GM19324 (cell line): Measurements from ENCODE around the gene MAGI2.
"Not testable (repeated sequence)": the region's sequence is repeated elsewhere in the genome, so short reads cannot be mapped to it uniquely, and the experiment has no call there.

Source experiments
- ATAC-seq: cut with Tn5 transposase; IDR thresholded peaks from one replicate; pipeline ENCODE4 v1.9.1; 2021; ENCODE audit warnings: mild to moderate bottlenecking, moderate library complexity; ENCODE audit not compliant: unreplicated experiment, low FRiP score

MAGI2 gene

DNA sequence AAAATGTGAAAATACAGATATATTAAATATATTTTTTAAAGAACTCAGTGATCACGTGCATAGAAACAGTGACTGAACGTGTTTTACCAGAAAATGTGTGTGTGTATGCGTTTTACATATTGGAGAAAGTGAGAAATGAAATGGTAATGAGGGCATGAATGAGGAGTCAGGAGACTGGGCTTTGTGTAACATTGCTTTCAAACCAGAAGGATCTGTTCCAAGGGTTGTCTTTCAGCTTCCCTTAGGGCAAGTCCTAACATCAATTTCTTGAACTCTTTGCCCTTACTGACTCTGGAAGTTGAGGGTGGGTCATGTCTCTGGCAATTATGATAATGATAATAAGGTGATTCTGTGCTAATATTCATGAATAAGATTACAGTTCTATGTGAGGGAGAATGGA, 1097.6 kb downstream of the MAGI2 start:
- no peak for ATAC-seq

DNA sequence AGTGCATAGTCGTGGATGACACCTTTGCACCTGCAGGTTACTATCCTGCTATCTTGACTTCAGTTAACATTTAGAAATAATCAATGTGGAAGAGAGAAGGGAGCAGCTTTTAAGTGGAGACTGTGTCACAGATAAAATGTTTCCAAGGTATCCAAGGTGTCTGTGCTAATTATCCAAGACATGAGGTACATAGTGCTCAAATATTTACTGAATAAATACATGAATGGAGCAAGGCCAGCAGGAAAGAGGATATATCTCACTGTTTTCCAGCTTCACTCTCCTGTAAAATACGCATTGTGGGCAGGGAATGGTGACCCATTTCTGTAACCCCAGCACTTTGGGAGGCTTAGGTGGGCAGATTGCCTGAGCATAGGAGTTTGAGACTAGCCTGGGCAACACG, 1102.5 kb downstream of the MAGI2 start:
- ATAC-seq: no peak

DNA sequence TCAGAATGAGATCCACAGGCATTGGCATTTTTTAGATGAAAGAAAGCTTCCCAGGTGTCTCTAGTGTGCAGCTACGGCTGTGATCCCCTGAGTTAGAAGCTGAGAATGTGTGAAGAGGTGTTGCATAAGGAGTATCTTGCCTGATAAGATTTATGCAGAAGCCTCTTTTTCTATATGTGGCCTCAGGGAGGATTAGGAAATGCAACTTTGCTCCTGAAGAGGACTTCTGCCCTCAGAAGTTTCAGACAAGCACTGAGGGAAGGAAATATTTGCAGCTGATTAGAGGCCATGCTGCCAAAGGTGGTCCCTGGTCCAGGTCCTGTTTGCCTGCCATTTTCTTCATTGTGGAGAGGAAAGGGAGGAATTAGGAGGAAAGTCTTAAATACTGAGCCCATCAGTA, 1103.1 kb downstream of the MAGI2 start:
- no peak for ATAC-seq

DNA sequence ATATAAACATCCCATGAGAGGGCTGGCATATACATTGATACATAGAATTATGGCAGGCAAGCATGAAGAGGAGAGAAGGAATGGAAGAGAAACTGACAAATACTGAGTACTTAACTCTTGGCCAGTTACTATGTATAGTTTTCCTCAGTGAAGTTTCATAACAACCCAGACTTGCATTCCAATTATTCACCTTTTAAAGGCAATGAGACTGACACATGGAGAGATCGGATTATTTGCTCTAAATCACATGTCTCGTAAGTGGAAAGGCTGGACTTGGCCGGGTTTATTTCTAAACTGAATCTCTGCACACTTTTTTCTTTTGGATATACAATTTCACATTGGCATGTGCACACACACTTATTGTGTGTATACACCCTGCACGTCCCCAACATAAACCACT, 1106.6 kb downstream of the MAGI2 start:
- no peak for ATAC-seq

DNA sequence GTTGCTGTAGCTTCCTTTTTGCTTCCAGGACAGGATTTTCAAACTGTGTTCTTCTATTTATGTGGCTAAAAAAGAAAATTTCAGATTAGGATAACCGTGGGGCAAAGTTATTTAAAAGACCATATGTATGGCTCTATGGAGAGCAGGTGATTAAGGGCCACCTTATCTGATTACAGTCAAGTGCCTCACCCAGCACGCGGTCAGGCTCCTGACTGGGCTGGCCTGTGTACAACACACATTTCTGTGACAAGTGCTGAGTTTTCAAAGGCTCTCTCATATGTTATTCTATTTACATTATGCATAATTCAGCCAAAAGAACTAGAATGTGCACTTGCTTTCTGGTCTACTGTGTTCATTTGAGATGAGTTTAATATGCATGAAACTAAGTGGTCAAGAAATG, 1107.5 kb downstream of the MAGI2 start:
- no peak for ATAC-seq

DNA sequence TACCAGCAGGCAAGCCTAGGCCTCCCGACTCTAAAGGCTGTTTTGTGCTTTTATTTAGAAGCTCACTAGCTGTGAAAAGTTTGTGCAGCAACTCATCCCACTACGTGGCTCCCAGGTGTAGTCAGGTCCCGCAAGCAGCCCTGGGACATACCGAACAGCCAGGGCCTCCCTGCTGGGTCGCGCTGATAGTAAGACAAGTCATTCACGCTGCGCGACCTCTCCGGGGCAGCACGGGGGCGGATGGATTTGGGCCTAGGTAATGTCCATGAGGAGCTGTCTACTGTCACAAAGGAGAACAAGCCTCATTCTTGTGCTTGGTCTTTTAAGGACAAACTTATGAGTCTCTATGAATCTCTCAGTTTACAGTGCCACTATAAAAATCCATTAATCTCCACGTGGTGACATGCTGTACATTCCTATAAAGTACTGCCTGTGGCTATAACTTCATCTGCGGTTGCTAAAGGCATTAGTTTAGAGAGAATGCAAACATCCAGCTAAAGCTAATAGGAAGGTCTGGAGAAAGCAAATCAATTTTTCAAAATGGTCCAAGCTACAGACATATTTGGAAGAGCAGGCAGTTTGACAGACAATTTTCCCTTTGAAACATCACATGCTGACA, 1108.1 kb downstream of the MAGI2 start:
- no peak for ATAC-seq

DNA sequence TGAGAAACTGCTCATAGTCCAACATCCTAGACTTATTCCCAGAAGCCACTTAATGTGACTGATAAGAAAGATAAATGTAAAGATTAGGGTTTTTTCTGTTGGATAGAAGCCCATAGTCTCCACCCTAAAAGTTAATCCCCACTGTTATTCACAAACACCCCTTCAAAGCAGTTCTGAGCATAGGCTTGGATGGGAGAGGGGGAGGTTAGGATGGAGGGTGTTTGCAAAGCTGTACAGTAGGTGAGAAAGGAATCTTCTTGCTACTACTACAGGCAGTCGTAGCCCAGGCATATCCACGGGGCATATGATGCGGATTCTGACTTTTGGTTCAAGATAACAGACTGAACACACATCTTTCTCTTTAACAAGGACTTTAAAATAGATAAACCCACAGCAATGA, 1119.0 kb downstream of the MAGI2 start:
- no peak for ATAC-seq

DNA sequence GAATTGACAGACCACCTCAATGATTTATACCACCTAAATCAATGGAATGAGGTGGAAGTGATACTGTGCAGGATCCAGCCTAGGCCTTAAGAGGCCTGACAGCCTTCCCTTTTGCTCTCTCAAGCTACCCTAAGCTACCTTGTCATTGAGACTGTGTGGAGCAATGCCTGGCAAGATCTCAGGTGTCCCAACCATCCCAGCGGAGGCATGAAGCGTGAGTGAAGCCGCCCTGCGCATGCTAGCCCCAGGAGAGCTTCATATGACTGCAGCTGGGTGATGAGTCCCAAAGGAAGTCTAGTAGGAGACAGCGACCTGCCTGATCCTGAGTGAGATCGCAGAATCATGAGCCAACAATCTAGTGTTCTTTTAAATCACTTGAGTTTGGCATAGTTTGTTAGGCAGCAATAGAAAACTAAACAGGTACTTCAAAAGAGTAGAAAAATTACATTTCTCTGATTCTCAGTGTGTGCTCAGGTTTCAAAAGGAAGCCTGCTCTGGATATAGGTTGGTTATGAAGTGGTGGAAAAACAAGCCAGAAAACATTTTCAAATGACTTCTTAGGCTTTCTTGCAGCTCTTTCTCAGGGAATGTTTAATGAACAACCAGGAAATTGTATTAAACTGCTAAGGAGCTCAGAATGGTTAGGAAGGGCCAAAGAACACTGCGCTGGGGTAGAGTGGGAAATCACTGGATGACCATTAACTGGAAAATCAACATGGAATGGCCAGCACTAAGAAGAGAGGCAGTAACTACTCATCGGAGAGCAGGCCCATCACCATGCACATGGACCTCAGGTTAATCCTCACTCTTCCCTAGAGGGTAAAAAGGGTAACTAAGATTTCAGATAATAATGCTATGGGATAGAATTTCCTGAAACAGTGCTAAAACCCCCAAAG, 1119.7 kb downstream of the MAGI2 start:
- no peak for ATAC-seq

DNA sequence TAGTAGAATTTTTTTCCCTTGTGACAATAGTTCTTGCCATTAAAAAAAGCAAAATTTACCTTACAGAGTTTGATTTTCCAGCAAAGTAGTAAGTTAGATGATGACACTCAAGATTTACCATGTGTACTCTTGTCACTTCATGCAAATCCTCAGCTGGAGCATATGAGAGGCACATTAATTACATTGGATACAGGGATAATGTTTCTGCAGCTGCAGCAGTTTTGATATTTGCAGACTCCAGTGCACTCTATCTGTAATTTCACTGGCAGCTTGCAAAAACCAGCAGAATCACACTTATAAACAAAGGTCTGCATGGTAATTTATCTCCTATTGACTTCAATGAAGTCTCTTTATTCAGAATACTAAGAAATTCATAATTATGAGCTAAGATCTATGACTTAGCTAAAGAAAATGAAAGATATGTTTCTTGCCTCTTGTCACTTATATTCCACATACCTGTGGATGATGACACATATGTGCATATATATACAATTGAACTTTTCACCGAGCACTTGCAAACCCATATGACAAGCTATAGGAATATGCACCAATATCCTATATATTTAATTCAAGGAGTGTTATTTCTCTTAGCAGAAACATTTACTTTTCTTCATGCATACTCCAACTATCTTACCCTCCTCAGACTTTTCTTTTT, 1124.3 kb downstream of the MAGI2 start:
- ATAC-seq: no peak

DNA sequence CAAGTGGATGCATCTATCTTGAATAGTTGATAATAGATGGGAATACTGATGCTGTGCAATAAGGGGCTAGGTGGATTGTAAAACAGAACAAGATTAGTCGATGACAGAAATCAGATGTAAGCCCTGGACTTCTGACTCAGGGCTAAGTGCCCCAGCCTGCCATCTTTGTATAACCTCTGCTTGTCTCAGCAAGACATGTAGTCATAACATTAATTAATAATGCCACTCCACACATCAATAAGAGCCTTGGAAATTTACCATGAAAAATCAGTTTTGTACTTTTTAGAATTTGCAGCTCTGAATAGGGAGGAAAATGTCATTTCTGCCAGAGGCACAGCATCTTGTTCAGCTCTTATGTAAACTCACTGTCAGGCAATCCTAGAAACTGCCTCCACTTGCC, 1125.7 kb downstream of the MAGI2 start:
- no peak for ATAC-seq

DNA sequence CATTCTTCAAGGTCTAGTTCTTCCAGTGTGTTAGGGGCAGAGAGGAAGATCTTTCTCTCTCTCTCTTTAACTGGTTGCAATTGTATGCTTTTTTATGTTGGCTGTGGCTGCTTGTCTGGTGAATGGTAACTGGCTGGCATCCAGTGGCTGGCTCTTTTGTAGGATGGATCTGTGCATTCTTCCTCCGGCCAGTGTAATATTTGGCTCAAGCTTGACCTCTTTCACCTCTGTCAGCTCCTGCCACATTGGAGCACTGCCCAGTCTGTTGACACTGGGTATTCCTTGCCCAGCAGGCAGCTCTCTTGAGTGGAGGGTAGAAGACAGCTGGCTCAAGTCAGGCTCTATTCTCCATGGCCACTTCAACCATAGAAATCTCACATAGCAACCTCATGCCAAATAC, 1126.6 kb downstream of the MAGI2 start:
- no peak for ATAC-seq

DNA sequence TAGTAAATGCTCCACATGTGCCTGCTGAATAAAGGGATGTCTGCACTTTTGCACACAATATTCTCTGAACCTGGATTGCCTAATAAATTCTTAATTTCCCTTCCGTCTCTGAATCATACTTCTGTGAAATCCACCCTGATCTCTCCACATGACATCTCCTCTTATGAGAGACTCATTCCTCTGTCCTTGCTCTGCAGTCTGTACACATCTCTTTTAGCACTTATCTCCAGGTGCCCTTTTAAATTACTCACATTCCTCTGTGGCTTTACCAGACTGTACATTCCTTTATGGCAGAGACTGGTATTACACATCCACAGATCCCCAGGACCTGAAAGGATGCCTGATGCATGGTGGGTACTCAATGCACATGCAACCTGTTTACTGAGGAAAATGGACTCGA, 1127.3 kb downstream of the MAGI2 start:
- ATAC-seq: no peak

DNA sequence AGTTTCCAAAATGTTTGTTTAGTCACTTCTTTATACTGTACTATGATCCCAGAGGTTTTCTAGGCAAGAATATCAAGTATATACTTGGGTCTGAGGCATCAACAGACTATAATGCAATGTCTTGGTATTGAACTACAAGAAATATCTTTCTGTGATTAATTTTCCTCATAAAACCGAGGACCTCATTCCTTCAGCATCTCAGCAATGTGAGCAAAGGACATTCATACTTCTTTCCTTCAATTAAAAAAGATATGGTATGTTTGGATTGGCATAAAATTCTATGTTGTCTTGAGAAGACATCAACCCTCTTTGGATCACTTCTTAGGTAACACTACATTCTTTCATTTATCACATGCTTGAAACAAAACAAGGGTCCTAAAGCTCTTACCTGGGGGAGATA, 1130.3 kb downstream of the MAGI2 start:
- no peak for ATAC-seq

DNA sequence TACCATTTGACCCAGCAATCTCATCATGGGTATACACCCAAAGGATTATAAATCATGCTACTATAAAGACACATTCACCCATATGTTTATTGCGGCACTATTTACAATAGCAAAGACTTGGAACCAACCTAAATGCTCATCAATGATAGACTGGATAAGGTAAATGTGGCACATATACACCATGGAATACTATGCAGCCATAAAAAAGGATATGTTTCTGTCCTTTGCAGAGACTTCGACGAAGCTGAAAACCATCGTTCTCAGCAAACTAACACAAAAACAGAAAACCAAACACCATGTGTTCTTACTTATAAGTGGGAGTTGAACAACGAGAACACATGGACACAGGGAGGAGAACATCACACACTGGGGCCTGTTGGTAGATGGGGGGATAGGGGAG, 1131.2 kb downstream of the MAGI2 start:
- ATAC-seq: not testable (repeated sequence)

DNA sequence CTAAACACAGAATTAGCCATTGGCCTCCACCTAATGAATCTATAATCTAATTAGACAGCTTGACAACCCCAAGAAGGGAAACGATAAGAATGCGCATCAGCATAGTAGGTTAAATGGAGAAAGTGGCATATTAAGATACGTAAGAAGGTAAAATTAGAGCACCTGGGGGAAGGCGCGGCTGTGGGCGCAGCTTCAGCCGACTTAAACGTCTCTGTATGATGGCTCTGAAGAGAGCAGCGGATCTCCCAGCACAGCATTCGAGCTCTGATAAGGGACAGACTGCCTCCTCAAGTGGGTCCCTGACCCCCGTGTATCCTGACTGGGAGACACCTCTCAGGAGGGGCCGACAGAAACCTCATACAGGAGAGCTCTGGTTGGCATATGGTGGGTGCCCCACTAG, 1136.1 kb downstream of the MAGI2 start:
- ATAC-seq: no peak

DNA sequence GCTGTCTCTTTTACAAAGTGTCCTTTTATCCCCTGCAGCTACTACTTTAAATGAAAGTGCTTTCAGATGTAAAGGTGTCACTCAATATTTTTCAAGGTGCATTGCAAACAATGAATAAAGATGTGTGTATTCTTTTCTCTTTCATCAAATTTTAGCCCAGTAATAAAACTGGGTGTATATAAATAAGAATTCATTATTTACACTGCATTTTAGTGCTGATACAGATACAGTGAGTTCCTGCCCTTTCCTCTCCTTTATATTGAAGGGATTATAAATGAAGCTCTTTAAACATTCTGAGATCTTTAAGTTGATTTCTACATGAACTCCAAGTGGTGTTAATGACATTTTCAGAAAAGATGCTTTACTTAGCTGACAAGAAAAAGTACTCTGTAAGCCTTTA, 1137.4 kb downstream of the MAGI2 start:
- no peak for ATAC-seq

DNA sequence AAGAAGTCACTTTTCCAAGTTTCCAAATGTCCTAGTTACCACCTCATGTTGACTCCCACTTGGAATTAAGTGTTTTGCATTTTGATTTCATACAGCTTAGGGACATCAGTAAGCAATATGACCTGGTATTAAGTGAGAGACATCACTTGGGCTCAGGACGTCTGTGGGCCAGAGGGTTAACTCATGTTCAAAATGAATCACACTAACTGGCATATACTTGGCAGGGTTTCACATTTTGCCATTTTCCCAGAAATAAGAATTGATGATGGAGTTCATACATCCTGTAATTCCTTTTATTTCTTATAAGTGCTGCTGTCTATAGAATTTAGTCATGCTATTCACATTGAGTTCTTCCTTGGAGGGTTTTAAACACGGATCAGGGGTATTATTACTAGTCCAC, 1138.3 kb downstream of the MAGI2 start:
- no peak for ATAC-seq

DNA sequence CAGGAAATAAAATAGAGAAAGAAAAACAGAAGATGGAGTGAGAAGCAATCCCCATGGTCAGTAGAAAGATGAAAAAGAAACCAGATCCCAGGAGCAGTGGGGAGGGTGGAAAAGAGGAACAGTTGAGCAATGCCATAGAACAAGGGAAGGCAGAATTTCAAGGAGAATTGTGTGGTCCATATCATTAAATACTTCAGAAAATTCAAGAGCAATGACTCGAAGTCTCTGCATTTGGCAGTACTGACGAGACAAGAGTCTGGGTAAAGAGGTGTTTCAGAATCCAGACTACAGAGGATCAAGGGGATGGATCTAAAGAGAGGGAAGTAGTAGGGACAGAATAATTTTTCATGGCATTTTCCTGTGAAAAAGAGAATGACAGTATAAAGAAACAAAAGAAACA, 1142.3 kb downstream of the MAGI2 start:
- ATAC-seq: no peak

DNA sequence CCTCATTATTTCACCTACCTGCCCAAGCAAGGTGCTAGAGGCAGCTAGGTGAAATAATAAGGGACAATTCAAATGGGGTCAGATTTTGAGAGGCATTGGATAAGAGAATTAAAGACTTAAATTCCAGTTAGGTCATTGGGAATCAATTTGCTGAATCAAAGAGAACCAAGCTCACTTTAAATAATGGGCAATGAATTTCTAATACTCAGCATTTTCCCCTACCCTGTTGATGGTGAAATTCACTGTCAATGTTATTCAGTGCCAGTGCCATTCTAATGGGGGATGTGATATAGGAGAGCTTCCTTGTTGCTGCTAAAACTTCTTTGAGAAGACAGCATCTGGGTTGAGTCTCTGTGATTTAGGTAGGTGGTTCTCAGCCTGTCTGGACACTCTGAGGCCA, 1145.6 kb downstream of the MAGI2 start:
- ATAC-seq: no peak

DNA sequence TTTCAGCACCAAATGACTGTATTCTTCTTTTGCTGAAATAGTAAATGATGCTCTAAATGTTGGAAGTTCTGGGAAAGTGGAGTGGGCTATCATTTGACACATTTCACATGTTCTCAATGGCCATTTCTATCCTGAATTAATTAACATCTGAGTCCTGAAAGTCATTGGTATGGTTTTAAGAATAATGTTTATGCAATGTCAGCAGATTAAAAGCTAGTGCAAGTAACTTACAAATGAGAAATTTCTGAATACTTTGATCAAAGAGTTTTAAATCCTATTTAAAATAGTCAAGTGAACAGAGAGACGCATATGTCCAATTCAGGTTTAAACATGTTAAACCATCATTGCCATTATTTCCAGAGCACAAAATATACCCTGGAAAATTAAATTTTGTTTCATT, 1146.8 kb downstream of the MAGI2 start:
- ATAC-seq: no peak

DNA sequence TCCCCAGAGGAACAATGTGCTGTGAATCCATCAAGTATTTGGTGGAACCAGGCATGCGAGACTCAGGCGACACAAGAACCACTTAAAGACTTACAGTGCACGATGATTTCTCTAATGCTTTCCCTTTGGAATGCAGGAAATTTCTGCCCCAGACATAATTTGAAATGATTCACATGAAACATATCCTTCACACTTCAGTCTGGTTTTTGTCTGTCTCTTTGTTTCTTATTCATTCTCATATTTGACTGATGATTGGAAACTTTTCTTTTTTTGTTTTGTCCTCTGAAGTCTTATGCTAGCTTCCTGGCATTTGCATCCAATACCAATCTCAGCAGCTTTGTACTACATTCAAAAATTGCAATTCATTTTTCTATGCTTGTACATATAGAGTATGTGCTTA, 1152.1 kb downstream of the MAGI2 start:
- no peak for ATAC-seq

DNA sequence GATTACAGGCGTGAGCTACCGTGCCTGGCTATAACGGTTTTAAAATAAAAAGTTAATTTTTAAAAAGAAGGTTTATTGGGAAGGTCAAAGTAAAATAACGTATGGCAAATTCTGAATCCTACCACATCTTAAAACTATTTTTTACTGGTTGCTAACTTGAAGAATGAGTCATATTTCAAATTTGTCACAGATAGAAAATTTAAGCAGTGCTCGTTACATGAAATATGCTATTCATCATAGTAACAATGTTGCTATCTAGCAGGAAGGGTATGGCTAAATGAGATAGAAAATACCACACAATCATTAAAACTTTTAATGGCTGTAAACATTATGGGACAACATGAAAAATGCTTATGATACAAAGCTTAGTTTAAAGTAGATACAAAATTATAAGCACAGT, 1154.4 kb downstream of the MAGI2 start:
- no peak for ATAC-seq
